GM19240 (cell line): ENCODE measurements around the gene OSBPL8.

Experiments
- DNase-seq: peaks from one replicate; pipeline ENCODE4 v3.0.0; 2011; ENCODE audit warnings: low spot score; ENCODE audit not compliant: insufficient read length

The OSBPL8 gene, protein sequence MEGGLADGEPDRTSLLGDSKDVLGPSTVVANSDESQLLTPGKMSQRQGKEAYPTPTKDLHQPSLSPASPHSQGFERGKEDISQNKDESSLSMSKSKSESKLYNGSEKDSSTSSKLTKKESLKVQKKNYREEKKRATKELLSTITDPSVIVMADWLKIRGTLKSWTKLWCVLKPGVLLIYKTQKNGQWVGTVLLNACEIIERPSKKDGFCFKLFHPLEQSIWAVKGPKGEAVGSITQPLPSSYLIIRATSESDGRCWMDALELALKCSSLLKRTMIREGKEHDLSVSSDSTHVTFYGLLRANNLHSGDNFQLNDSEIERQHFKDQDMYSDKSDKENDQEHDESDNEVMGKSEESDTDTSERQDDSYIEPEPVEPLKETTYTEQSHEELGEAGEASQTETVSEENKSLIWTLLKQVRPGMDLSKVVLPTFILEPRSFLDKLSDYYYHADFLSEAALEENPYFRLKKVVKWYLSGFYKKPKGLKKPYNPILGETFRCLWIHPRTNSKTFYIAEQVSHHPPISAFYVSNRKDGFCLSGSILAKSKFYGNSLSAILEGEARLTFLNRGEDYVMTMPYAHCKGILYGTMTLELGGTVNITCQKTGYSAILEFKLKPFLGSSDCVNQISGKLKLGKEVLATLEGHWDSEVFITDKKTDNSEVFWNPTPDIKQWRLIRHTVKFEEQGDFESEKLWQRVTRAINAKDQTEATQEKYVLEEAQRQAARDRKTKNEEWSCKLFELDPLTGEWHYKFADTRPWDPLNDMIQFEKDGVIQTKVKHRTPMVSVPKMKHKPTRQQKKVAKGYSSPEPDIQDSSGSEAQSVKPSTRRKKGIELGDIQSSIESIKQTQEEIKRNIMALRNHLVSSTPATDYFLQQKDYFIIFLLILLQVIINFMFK

DNA sequence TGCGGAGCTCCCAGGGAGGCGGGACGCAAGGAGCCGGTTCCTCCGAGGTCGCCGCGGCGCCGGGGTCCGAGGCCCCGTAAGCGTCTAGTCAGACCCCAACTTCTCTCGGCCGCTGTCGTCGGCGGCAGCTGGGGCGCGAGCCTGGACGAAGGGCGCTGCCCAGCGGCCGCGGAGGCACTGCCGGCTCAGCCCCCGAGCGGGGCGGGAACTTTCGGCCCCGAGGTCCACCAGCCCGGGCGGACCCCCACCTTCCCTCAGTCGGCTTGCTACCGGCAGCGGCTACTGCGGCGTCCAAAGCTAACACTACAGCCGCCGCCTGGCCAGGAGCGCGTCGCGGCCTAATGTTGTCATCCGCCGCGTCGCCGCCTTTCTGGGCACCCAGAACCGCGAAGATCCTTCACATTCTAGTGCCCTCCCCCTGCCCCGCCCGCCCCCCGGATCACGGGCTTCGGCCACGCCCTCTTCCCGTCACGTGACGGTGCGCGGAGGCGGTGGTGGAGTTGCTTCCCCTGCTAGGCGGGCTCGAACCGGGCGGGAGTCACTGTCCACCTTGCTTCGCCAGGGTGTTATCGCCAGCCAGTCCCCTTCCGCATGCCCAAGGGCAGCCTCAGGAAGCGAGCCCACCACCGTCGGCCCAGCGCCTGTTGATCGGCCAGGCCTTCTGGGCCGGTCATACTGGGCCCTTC is at the start of gene OSBPL8:
Gene OSBPL8 (minus strand): TSS at position 372 of the 686 bp plus-strand sequence. CDS start 72,220 bp downstream, outside the sequence.
- DNase-seq = peak; percentile 50

DNA sequence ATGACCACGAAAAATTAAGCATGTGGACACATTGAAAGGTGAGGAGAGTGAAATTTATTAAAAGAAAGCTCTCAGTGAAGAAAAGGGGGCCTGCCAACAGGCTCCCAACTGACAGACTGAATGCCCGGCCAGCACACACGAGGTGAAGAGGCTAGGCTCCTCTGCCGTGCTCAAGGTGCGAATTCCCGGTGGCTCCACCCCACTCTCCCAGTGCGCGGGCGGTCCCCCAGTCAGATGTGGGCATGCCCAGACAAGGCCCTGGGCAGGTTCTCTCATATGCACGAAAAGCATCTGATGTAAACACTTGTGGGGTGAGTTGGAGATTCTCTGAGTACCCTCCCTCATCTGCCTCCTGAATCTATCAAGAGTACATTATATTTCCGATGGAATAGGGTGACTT is 48.5 kb upstream of the OSBPL8 start:
- no peak for DNase-seq

DNA sequence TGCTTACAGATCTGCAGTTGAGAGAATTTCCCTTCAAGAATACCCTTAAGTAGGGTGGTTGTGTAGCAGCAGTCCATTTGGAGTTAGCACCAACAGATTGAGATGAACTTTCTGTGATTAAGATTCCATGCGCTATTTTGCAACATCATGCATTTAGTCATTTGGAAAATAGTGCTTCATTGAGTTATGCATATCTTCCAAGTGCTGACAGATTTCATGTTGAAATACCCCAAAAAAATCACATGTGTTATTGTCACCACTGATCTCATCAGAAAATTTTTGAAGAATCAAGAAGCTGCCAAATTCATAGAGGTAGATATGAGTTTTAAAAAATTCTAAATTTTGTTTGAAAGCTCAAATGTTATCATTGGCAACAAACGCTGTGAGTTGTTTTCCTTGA is 35.5 kb upstream of the OSBPL8 start:
- no peak for DNase-seq

DNA sequence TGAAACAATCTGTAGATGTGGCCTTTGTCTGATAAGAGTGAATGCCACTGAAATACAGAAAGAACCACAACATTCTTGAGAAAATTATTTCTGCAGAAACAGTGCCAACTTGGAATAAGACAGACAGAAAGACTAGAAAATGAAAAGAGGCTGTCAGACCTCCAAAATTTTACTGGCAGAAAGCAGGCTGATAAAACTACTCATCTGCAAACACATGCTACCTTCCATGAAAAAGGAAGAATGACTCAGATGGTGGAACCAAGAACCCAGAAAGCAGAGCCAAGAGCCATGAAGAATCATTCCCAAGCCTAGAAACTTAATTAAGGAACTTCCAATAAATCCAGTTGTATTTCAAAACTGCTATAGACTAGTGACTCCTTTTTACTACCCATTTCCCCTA is 31.9 kb upstream of the OSBPL8 start:
- no peak for DNase-seq

DNA sequence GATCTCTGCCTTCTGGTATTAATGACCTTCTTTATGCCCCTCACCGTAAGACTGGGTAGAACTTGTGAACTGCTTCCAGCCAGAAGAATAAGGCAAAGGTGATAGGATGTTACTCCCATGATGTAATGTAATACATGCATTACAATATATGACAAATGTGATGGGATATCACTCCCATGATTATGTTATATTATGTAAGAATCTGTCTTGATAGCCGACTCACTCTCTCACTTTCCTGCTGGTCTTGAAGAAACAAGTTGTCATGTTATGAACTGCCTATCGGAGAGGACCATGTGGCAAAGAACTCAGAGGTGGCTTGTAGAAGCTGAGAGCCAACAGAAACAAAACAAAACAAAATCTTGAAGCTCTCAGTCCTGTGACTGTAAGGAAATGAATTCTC is 30.6 kb upstream of the OSBPL8 start:
- no peak for DNase-seq

DNA sequence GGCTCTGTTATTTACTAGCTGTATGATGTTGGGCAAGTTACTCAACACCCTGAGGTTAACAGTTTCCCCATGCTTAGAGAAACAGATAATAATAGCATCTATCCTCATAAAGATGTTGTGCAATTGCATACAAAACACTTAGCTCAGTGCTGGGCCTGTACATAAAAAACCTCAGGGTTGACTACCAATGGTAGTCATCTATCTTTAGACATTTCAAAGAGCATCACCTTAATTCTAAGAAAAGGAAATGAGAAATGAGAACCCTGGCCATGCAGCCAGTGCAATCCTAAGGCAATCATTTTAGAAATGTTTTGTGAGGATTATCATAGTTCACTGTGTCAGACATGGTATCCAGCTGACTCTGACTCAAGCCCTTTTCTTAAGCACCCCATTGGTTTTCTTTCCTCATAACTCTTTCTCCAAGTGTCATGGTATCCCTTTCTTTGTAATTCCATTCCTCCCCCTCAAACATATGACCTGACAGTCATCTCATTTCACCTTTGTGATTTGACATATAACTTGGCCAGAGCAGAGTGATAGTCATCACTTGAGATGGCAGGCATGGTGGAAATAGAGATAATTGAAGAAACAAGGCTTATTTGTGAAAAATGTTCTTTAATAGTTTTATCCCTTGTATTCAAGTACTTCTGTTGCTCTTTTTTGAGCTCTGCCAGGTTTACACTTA is 29.5 kb upstream of the OSBPL8 start:
- DNase-seq = no peak

DNA sequence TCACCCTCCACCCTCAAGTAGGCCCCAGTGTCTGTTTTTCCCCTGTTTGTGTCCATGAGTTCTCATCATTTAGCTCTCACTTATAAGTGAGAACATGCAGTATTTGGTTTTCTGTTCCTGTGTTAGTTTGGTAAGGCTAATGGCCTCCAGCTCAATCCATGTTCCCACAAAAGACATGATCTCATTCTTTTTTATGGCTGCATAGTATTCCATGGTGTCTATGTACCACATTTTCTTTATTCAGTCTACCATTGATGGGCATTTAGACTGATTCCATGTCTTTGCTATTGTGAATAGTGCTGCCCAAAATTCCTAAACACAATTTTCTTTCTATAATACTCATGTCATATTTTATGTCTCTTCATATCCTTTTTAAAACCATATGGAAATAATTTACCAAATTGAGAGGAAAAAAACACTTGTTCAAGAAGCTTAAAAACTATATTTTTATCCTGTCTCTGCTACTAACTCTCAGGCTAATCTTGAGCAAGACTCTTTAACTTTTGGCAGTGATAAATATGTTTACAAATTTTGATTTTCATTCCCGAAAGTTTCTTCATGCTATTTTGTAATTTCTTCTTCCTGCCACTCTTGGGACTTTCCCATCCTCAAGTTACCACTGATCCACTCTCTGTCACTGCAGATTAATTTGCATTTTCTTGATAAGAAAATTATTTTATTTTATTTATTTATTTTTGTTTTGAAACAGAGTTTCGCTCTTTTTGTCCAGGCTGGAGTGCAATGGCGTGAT is 28.0 kb upstream of the OSBPL8 start:
- DNase-seq = no peak

DNA sequence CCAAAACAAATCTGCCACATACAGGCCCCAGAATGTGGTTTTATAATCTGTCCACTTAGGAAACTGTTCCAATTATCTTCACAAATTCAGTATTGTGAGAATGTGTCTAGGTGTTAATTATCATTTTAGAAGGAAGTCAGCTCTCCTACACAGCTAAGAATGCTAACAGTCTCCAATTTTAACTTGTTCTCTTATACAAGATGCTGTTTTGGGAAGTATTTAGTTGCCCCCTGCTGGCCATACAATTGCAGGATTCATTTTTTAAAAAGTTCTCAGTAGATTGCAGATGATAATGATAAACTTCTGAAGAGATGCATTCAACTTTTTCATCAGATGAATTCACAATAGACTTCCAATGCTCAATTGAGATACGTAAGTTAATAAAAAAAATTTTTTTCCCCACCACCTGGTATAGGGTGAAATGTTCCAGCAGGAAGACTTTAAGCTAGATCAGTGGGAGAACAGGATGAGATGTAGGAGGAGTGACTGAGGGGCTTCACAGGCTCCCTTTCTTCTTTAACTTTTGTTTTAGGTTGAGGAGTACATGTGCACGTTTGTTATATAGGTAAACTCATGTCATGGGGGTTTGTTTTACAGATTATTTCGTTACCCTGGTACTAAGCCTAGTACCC is 27.3 kb upstream of the OSBPL8 start:
- no peak for DNase-seq

DNA sequence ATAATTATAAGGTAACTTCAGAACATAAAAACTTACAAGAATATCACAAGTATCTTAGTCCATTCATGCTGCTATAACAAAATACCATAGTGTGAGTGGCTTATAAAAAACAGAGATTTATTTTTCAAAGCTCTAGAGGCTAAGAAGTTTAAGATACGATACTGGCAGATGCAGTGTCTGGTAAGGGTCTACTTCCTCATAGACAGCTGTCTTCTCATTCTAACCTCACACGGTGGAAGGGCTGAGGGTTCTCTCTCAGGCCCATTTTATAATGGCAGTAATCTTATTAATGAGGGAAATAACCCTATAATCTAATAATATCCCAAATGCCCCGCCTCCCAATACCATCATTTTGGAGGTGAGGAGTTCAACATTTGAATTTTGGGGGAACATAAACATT is 23.7 kb upstream of the OSBPL8 start:
- DNase-seq = no peak

DNA sequence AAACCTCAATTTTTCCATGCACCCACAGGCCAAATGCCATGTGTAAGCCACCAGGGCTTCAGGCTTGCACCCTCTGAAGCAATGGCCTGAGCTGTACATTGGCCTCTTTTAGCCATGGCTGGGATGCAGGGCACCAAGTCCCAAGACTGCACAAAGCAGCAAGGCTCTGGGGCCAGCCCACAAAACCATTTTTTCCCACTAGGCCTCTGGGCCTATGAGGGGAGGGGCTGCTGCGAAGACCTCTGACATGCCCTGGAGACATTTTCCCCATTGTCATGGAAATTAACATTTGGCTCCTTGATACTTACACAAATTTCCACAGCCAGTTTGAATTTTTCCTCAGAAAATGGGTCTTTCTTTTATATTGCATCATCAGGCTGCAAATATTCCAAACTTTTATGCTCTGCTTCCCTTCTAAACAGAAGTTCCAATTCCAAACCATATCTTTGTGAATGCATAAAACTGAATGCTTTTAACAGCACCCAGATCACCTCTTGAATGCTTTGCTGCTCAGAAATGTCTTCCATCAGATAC is 14.3 kb upstream of the OSBPL8 start:
- DNase-seq = no peak

DNA sequence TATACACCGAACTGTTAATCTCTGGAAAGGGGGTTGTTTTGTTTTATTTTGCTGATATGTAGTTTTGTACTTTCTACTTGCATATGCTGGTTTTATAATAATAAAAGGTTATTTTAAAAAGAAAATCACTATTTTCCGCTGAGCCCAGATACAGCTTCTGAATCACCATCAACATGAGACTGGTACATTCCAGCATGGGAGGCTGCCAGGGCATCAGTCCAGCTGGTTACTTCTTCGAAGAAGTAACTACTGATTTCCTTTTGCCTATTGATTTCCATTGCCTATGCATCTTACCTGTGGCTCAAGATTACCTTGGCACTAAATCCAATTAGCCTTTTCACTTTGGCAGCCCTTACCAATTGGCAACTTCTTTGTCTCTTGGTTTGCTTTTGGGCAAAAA is 11.7 kb upstream of the OSBPL8 start:
- DNase-seq = no peak

DNA sequence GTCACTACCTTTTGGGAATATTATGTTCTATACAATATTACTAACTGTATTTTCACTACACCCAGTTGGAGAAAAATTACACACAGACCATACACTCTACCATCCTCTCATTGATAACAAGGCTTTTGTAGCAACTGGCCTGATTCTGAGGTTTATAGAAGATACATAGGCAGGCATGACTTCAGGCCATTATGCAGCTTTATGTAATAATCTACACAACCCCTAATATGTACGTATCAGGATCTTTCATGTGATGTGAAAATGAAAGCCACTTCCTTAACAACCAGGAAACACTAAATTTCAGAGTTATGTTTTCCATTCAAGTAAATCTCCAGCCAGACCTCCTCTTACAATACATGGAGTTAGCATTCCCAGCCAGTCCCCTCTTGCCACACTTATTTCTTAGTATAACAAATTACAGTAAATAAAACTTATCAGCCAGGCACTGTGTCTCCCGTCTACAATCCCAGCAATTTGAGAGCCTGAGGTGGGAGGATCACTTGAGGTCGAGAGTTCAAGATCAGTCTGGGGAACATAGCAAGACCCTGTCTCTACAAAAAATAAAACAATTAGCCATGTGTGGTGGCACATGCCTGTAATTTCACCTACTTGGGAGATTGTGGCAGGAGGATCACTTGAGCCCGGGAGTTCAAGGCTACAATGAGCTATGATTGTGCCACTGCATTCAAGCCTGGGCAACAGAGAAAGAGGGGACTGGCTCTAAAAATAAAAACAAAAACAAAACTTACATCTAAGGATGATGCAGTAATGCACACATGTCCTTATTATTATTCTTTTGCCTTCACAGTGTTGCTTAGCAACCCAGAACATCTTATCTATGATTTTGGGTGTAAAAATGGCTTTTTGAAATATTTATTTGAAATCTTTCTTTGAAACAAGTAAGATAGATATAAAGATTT is 10.4 kb upstream of the OSBPL8 start:
- no peak for DNase-seq

DNA sequence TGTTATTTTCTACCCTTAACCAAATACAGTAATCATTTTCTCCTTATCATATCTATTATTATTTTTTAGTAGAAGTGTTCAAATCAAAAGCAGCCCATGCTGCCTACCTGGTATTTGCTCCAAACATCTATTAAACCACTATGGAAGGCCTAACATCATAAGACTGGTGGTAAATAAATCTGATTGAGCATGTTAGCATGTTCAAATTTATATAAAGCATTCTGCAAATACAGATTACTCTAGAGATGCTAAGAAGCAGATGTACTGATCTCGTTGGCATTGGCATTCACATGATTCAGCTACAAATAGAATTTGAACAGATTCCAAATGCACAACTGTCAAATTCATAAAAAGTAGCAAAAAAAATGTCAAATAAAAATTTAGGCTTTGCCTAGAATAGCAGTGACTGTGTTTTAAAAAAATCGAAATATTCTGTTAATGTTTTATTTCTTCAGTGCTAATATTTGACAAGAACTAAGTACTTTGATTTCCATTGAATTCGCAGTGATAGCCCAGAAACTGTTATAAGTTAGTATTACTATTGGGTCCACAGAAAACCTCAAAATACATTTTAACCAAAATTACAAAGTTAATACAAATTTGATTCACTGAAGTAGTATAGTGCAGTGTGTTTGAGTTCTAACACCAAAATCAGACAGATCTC is 9.4 kb upstream of the OSBPL8 start:
- DNase-seq = no peak

DNA sequence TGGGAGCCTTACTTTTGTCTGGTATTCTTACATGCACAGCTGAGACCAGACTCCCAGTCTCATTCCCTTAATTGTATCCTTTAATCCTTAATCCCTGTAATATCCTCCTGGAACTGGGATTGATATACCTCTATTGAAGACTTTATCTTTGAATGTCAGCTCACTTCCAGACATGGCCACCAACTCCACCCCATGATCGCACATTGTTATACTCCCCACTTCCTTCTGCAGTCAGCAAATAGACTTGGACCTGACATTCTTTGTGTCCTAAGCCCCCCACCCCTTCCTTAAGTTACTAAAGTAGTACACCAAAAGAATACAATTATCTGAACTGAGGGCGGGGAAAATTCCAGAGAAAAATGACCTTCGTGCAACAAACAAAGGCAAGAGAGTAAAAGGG is 8.6 kb upstream of the OSBPL8 start:
- DNase-seq = no peak

DNA sequence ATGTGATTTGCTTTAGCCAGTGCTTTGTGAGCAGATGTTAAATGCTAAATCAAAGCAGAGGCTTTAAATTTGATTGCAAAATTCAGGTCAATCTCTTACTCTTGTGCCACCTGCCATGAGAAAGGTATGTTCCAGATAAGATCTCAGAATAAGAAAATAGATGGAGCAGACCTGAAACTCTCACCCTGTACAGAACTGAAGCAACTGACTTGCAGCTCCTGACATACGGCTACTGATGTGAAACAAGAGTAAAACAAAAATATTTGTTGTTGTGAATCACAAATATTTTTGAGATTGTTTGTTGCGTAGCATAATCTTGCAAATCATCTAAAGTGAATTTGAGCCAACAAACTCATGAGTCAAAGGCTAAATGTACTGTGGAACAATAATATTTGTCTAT is 3.5 kb upstream of the OSBPL8 start:
- DNase-seq = no peak

DNA sequence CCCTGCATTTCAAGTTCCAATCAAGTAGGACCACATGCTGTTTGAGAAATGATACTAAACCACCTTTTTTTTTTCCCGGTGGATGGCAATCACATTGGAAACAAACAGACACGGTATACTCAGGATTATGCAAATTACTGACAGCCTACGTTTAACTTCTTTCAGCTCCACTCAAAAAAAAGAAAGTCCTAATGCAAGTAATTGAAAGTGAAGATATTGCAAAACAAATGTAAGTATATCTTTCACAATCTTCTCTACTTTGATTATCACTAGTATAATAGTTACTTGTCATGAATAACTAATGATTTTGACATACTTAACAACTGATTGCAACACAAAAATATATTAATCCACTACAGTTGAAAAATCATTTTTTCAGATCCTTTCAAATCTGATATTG is 2.6 kb upstream of the OSBPL8 start:
- DNase-seq = no peak

DNA sequence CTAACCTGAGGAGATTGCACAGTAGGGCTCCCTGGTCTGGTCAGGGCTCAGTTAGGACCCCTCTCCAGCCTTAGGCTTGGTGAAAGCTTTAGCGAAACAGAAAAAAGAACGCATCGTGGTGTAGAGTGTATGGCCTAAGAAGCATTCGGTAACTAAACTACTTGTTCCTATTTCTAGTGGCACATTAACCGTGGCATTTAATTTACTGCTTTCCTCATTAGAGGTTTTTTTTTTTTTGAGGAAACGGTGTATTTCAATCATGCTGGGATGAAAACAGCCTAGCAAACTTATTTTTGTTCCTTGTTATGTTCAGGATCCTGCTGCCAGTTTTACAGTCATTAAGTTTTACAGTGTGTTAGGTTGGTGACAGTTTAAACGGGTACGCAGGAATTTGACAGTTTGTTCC is 518 bp upstream of the OSBPL8 start:
- no peak for DNase-seq

DNA sequence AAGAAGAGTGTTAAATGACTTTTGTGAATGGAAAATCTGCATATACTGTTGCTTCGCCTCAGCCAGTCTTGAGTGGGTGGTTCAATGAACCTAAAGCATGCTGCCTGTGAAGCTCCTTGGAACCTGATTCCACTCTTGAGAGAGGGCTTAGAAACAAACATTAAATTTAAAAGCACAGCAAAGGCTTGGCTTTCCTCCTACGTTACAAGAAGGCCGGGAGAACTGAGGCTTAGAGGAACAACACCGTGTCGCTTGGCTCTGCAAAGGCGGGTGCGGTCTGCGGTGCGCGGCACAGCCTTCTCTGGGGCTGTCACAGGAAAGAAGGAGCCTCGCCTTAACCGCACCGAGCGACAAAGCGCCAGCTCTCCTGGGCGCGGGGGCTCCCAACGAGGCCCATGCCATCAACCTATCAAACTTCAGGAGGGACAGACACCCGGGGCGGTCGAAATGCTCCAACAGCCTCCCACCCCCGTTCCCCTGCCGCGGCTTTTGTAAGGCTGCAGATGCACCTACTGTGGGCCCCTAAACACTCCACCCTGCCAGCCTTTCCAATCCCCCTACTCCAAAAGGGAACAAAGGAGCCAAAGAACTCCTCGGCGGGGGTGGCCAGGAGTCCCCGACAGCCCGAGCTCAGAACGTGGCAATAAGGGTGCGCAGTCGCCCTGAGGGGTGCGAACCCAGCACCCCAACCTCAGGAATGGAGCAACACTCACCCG is 729 bp downstream of the OSBPL8 start:
- peak; percentile 6 for DNase-seq
